ENCODE data around the gene IFT172.

The IFT172 gene

DNA sequence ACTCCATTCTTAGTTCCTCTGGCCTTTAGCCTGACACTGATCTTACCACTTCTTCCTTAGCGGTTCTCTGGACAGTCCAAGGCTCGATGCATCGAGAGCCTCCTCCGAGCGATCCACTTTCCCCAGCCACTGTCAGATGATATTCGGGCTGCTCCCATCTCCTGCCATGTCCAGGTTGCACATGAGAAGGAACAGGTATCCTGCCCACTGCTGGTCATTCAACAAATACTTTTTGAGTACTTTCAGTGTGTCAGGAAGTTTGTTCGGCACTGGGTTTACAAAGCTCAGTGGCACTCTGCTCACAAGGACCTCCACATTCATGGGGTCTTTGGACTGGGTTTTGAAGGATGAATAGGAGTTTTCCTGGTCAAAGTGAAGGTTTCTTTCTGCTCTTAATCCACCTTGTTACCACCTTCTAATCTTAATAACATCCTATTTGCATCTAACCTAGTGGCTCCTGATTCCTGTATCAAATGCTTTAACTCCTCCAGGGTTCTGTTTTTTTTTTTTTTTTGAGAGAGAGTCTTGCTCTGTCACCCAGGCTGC lies 32.9 kb upstream of the IFT172 start:
- no peak for DNase-seq (ENCODE audit: low read depth)
- no peak for TF ChIP-seq MYC (IDR thresholded peaks at IDR 0.05; ENCODE audit: low read depth, low read length)
- TF ChIP-seq, protein P1, sequence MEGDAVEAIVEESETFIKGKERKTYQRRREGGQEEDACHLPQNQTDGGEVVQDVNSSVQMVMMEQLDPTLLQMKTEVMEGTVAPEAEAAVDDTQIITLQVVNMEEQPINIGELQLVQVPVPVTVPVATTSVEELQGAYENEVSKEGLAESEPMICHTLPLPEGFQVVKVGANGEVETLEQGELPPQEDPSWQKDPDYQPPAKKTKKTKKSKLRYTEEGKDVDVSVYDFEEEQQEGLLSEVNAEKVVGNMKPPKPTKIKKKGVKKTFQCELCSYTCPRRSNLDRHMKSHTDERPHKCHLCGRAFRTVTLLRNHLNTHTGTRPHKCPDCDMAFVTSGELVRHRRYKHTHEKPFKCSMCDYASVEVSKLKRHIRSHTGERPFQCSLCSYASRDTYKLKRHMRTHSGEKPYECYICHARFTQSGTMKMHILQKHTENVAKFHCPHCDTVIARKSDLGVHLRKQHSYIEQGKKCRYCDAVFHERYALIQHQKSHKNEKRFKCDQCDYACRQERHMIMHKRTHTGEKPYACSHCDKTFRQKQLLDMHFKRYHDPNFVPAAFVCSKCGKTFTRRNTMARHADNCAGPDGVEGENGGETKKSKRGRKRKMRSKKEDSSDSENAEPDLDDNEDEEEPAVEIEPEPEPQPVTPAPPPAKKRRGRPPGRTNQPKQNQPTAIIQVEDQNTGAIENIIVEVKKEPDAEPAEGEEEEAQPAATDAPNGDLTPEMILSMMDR (IDR thresholded peaks at IDR 0.05; ENCODE audit: low read depth, low read length) = no peak
- no peak for TF ChIP-seq POLR2A (IDR thresholded peaks at IDR 0.05; ENCODE audit: extremely low read depth, insufficient read length)
- TF ChIP-seq, protein P2, sequence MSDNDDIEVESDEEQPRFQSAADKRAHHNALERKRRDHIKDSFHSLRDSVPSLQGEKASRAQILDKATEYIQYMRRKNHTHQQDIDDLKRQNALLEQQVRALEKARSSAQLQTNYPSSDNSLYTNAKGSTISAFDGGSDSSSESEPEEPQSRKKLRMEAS (IDR thresholded peaks at IDR 0.05; ENCODE audit: low read depth, low read length) = no peak
- H3K4me3 ChIP-seq (ENCODE audit: low read depth, low read length) = no peak overlapping the region

- no peak overlapping the region for H3K4me3 ChIP-seq (ENCODE audit: low read depth, low read length)
- no peak for DNase-seq (ENCODE audit: low read depth)
- TF ChIP-seq POLR2A (IDR thresholded peaks at IDR 0.05; ENCODE audit: extremely low read depth, insufficient read length) (no peak), MYC (IDR thresholded peaks at IDR 0.05; ENCODE audit: low read depth, low read length) (no peak)
- TF ChIP-seq, protein P1 (IDR thresholded peaks at IDR 0.05; ENCODE audit: low read depth, low read length) = no peak
- TF ChIP-seq, protein P2 (IDR thresholded peaks at IDR 0.05; ENCODE audit: low read depth, low read length) = no peak
These were observed 30.8 kb upstream of the IFT172 start for GRCh38 chr2:27520316-27520715.

DNA sequence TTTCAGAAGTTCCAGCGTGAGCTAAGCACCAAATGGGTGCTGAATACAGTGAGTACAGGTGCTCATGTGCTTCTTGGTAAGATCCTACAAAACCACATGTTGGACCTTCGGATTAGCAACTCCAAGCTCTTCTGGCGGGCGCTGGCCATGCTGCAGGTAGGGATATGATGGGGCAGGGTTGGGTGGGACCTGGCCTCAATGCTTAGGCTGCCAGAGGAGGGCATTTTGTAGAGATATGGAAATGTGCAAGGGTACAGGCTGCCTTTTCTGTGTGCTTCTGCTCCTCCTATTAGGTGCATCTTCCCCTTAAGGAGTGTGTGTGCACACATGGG lies 29.2 kb upstream of the IFT172 start:
- TF ChIP-seq POLR2A (IDR thresholded peaks at IDR 0.05; ENCODE audit: extremely low read depth, insufficient read length) (no peak), MYC (IDR thresholded peaks at IDR 0.05; ENCODE audit: low read depth, low read length) (no peak)
- TF ChIP-seq, protein P1 (IDR thresholded peaks at IDR 0.05; ENCODE audit: low read depth, low read length) = no peak
- TF ChIP-seq, protein P2 (IDR thresholded peaks at IDR 0.05; ENCODE audit: low read depth, low read length) = no peak
- no peak for DNase-seq (ENCODE audit: low read depth)
- no peak overlapping the region for H3K4me3 ChIP-seq (ENCODE audit: low read depth, low read length)

DNA sequence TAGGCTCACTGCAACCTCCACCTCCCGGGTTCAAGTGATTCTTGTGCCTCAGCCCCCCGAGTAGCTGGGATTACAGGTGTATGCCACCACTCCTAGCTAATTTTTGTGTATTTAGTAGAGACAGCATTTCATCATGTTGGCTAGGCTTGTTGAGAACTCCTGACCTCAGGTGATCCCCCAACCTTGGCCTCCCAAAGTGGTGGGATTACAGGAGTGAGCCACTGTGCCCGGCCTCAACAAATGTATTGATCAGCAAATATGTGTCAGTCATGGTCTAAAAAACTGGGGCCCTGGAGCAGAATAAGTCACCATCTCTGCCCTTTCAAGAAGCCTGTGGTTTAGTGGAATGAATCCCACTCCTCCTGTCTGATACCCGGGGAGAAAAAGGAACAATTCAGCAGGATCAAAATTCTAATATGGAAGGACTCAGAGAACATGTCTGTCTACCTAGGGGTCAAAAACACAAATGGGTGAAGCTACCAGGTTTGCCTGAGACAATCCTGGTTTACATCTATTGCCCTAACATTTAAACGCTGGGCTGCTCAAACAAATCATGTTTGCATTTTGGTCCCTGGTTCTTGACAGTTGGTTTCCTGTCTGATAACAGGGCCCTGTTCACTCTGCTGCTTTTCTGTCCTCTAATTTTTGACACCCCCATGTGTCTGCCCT lies 28.7 kb upstream of the IFT172 start:
- TF ChIP-seq POLR2A (IDR thresholded peaks at IDR 0.05; ENCODE audit: extremely low read depth, insufficient read length) (no peak), MYC (IDR thresholded peaks at IDR 0.05; ENCODE audit: low read depth, low read length) (no peak)
- TF ChIP-seq, protein P1 (IDR thresholded peaks at IDR 0.05; ENCODE audit: low read depth, low read length) = no peak
- TF ChIP-seq, protein P2 (IDR thresholded peaks at IDR 0.05; ENCODE audit: low read depth, low read length) = no peak
- DNase-seq (ENCODE audit: low read depth) = no peak

DNA sequence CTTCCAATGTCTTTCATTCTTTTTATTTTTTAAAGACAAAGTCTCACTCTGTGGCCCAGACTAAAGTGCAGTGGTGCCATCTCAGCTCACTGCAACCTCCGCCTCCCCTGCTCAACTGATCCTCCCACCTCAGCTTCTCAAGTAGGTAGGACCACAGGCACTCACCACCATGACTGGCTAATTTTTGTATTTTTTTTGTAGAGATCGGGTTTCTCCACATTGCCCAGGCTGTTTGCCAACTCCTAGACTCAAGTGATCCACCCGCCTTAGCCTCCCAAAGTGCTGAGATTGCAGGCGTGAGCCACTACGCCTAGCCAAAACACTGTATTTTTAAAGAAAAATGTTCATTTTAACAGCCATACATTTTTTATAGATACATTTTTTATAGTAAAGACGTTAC lies 19.8 kb upstream of the IFT172 start:
- DNase-seq (ENCODE audit: low read depth) = no peak
- no peak overlapping the region for H3K4me3 ChIP-seq (ENCODE audit: low read depth, low read length)
- TF ChIP-seq POLR2A (IDR thresholded peaks at IDR 0.05; ENCODE audit: extremely low read depth, insufficient read length) (no peak), MYC (IDR thresholded peaks at IDR 0.05; ENCODE audit: low read depth, low read length) (no peak)
- TF ChIP-seq, protein P2 (IDR thresholded peaks at IDR 0.05; ENCODE audit: low read depth, low read length) = no peak

More for the DNA sequence above, 28.7 kb upstream of the IFT172 start:
- H3K4me3 ChIP-seq (ENCODE audit: low read depth, low read length) = no peak overlapping the region

- TF ChIP-seq POLR2A (IDR thresholded peaks at IDR 0.05; ENCODE audit: extremely low read depth, insufficient read length) (no peak), MYC (IDR thresholded peaks at IDR 0.05; ENCODE audit: low read depth, low read length) (no peak)
- TF ChIP-seq, protein P1 (IDR thresholded peaks at IDR 0.05; ENCODE audit: low read depth, low read length) = no peak
- TF ChIP-seq, protein P2 (IDR thresholded peaks at IDR 0.05; ENCODE audit: low read depth, low read length) = no peak
- no peak overlapping the region for H3K4me3 ChIP-seq (ENCODE audit: low read depth, low read length)
- no peak for DNase-seq (ENCODE audit: low read depth)
These were observed 17.8 kb upstream of the IFT172 start for GRCh38 chr2:27507293-27507692.
